PC-9 (cell line): ENCODE measurements around the gene MRPS34. TPM values are rescaled to one million over a fixed set of nuclear protein-coding genes. Genes with fewer than 3 reads are reported as not detected.

ENCODE experiments used
- BruUV-seq: library from RNA; stranded (reverse); fragments of 400-500 nt; replicated peaks from 2 replicates; lab custom pipeline; 2021; lab: Mats Ljungman, UMichigan
- CTCF ChIA-PET: fragments of 300-600 bp; sonication (Branson Sonifier 250); formaldehyde crosslinking; loops from one replicate; lab custom pipeline; 2022; ENCODE audit warnings: antibody characterized with exemption; lab: Charles Lee
- POLR2A ChIA-PET: fragments of 300-600 bp; sonication (Branson Sonifier 250); formaldehyde crosslinking; loops from one replicate; lab custom pipeline; 2022; ENCODE audit warnings: antibody characterized with exemption; ENCODE audit not compliant: unreplicated experiment; lab: Charles Lee
- DNase-seq, 2 experiments: peaks; one replicate each; pipeline versions ENCODE4 v3.0.0 to v3.0.0-alpha.2; 2015 to 2022; ENCODE audit warnings: mixed read lengths in 1 of 2
- H2AFZ ChIP-seq: fragments of 200-600 bp; sonication (generic); 2 replicates; pipeline ENCODE4 v1.8.1; 2017; ENCODE audit warnings: antibody characterized with exemption
- H3F3A ChIP-seq: fragments of 200-600 bp; sonication (generic); 2 replicates; pipeline ENCODE4 v1.8.1; 2017; ENCODE audit warnings: antibody characterized with exemption, mild to moderate bottlenecking, low read depth; ENCODE audit not compliant: insufficient read depth
- H3K27ac ChIP-seq: fragments of 200-600 bp; sonication (generic); 2 replicates; pipeline ENCODE4 v1.6.1; 2016; ENCODE audit warnings: mixed run types
- H3K27me3 ChIP-seq: fragments of 200-600 bp; sonication (generic); 2 replicates; pipeline ENCODE4 v1.6.1; 2016; ENCODE audit warnings: low read depth, mixed run types; ENCODE audit not compliant: insufficient read depth
- H3K36me3 ChIP-seq: fragments of 200-600 bp; sonication (generic); 2 replicates; pipeline ENCODE4 v1.6.1; 2016; ENCODE audit warnings: low read depth, mixed run types
- H3K4me1 ChIP-seq: fragments of 200-600 bp; sonication (generic); replicated peaks from 2 replicates; pipeline ENCODE4 v1.6.1; 2016; ENCODE audit warnings: mixed run types; ENCODE audit not compliant: insufficient read depth
- H3K4me2 ChIP-seq: fragments of 200-600 bp; sonication (generic); 2 replicates; pipeline ENCODE4 v1.6.1; 2017; ENCODE audit warnings: mixed run types
- H3K4me3 ChIP-seq: fragments of 200-600 bp; sonication (generic); 2 replicates; pipeline ENCODE4 v1.6.1; 2016; ENCODE audit warnings: mixed run types
- H3K79me2 ChIP-seq: fragments of 200-600 bp; sonication (generic); 2 replicates; pipeline ENCODE4 v1.6.1; 2017; ENCODE audit warnings: low read depth, mixed run types
- H3K9me2 ChIP-seq: fragments of 200-600 bp; sonication (generic); 2 replicates; pipeline ENCODE4 v1.8.1; 2017; ENCODE audit warnings: mild to moderate bottlenecking; ENCODE audit not compliant: insufficient read depth
- H3K9me3 ChIP-seq: fragments of 200-600 bp; sonication (generic); 2 replicates; pipeline ENCODE4 v1.8.1; 2016; ENCODE audit warnings: low read depth; ENCODE audit not compliant: insufficient read depth
- H4K20me1 ChIP-seq: fragments of 200-600 bp; sonication (generic); 2 replicates; pipeline ENCODE4 v1.8.1; 2017; ENCODE audit not compliant: insufficient read depth
- EZH2 ChIP-seq: fragments of 200-600 bp; sonication (generic); IDR thresholded peaks from 2 replicates; pipeline ENCODE4 v1.8.0; 2017; ENCODE audit warnings: antibody characterized with exemption, low read depth
- intact Hi-C: fragments of 100-400 bp; cut with micrococcal nuclease; formaldehyde crosslinking; loops from one replicate; pipeline ENCODE4 v1.10.0; 2022; ENCODE audit not compliant: unreplicated experiment
- total RNA-seq: library from RNA; stranded (reverse); gene quantifications from 2 replicates; pipeline ENCODE4 v1.2.3, GENCODE V29; 2021
- TF ChIP-seq, protein P1 (sequence below): fragments of 200-600 bp; sonication (generic); conservative IDR thresholded peaks from 2 replicates; pipeline ENCODE4 v1.6.1; 2017; ENCODE audit warnings: mixed run types, antibody characterized with exemption, mild to moderate bottlenecking, moderate library complexity

Gene MRPS34
- total RNA-seq, 1 experiment from 2014 or later = 201 TPM

DNA sequence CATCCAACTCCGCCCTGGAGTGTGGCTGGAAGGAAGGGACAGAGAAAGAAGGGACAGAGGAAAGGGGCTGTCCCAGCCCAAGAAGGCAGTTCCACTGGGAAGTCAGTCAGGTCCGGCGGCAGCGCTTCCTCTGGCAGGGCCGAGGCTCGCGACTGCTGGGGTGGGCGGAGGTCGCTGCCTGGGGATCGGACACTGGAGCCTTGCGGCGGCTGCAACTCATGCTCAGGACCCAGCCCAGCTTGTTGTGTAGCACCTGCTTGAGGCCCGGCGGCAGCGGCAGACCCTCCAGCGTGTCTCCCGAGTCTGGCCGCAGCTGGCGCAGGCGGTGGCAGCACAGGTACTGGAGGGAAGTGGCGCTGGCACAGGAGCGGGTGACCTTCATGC lies 4.0 kb upstream of the MRPS34 start:
- TF ChIP-seq EZH2 = no peak
- TF ChIP-seq, protein P1, sequence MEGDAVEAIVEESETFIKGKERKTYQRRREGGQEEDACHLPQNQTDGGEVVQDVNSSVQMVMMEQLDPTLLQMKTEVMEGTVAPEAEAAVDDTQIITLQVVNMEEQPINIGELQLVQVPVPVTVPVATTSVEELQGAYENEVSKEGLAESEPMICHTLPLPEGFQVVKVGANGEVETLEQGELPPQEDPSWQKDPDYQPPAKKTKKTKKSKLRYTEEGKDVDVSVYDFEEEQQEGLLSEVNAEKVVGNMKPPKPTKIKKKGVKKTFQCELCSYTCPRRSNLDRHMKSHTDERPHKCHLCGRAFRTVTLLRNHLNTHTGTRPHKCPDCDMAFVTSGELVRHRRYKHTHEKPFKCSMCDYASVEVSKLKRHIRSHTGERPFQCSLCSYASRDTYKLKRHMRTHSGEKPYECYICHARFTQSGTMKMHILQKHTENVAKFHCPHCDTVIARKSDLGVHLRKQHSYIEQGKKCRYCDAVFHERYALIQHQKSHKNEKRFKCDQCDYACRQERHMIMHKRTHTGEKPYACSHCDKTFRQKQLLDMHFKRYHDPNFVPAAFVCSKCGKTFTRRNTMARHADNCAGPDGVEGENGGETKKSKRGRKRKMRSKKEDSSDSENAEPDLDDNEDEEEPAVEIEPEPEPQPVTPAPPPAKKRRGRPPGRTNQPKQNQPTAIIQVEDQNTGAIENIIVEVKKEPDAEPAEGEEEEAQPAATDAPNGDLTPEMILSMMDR = no peak
- intact Hi-C loops = no loop called here
- Histone ChIP-seq H3K27ac (no peak overlapping the region), H3K9me2 (no peaks in the 10 kb centered on the region), H3K9me3 (no peaks in the 10 kb centered on the region), H3K4me1 (peaks cover 18% of the 10 kb centered on the region), H3K79me2 (peaks cover 51% of the 10 kb centered on the region), H2AFZ (no peak overlapping the region), H3K4me2 (no peak overlapping the region), H3K4me3 (no peak overlapping the region), H3K27me3 (no peaks in the 10 kb centered on the region), H4K20me1 (peaks cover 49% of the 10 kb centered on the region), H3K36me3 (0 out of 2 replicates have a peak, but pooled peaks cover 11% of the 10 kb centered on the region), H3F3A (peaks cover 46% of the 10 kb centered on the region)
- ChIA-PET POLR2A (no interaction called here), CTCF (no interaction called here)
- no peak for DNase-seq
- no TSS peak for BruUV-seq

DNA sequence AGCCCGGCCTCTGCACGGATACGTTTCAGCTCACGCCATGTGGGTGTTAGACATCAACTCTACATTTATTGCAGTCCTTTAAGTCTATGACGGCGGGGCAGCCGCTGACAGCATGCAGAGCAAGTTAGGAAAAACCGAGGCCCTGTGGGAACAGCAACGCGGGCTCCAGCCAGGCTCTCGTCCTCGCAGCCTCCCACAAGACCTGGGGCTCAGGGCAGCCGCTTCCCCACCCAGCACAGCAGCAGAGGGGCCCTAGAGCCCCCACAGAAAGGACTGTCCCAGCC lies 3.7 kb upstream of the MRPS34 start:
- H3K4me2 ChIP-seq = no peak overlapping the region
- no TSS peak for BruUV-seq
- H3K9me3 ChIP-seq = no peaks in the 10 kb centered on the region
- intact Hi-C loops = no loop called here
- peaks cover 18% of the 10 kb centered on the region for H3K4me1 ChIP-seq
- H3K27ac ChIP-seq = no peak overlapping the region
- TF ChIP-seq, protein P1 = no peak
- TF ChIP-seq EZH2 = no peak
- H4K20me1 ChIP-seq = peaks cover 49% of the 10 kb centered on the region
- peaks cover 45% of the 10 kb centered on the region for H3F3A ChIP-seq
- DNase-seq = no peak
- H3K27me3 ChIP-seq = no peaks in the 10 kb centered on the region
- H3K9me2 ChIP-seq = no peaks in the 10 kb centered on the region
- H2AFZ ChIP-seq = no peak overlapping the region
- H3K4me3 ChIP-seq = no peak overlapping the region
- POLR2A ChIA-PET = no interaction called here
- CTCF ChIA-PET = no interaction called here
- 0 out of 2 replicates have a peak, but pooled peaks cover 13% of the 10 kb centered on the region for H3K36me3 ChIP-seq
- peaks cover 53% of the 10 kb centered on the region for H3K79me2 ChIP-seq

DNA sequence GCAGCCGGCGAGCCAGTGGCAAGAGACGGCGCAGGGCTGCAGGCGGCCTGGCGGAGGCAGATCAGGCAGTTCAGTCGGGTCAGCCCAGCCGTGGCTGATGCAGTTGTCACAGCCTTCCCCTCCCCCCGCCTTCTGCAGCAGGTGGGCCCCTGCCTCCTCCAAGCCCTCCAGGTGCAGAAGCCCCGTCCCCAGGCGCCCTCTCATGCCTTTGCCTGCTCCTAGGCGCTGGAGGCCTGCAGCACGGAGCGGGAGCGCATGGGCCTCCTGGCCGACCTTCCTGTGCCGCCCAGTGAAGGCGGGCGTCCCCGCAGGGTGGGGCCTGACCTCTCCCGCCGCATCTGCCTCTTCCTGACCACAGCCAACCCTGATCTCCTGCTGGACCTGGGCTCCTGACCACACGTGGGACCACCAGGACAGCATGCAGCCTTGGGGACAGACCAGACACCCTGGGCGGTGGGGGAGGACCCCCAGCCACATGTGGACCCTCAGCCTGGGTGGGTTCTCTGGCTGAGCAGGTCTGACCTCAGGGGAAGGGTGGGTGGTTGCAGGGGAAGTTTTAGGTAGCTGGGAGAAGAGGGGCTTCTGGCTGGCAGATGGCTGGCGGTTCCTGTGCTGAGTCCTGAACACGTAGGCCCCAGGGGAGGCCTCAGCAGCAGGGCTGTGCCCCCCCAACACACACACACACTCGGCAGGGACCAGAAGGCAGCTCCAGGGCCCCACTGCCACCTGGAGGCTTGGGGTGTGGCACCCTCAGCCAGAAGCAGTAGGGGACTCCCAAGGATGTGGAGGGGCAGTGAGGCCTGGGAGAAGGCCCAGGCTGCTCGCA lies 3.1 kb upstream of the MRPS34 start:
- H3K27me3 ChIP-seq = no peaks in the 10 kb centered on the region
- no peak overlapping the region for H3K27ac ChIP-seq
- no peak overlapping the region for H2AFZ ChIP-seq
- peaks cover 14% of the 10 kb centered on the region for H3K4me1 ChIP-seq
- H3K9me3 ChIP-seq = no peaks in the 10 kb centered on the region
- H3K79me2 ChIP-seq = peaks cover 47% of the 10 kb centered on the region
- no peak overlapping the region for H3K4me3 ChIP-seq
- ChIA-PET POLR2A (no interaction called here), CTCF (no interaction called here)
- peaks cover 39% of the 10 kb centered on the region for H3F3A ChIP-seq
- BruUV-seq = no TSS peak
- H4K20me1 ChIP-seq = peaks cover 44% of the 10 kb centered on the region
- no peaks in the 10 kb centered on the region for H3K9me2 ChIP-seq
- no peak for TF ChIP-seq EZH2
- TF ChIP-seq, protein P1 = no peak
- 0 out of 2 replicates have a peak, but pooled peaks cover 13% of the 10 kb centered on the region for H3K36me3 ChIP-seq
- no peak overlapping the region for H3K4me2 ChIP-seq
- DNase-seq = no peak
- intact Hi-C loops = no loop called here
